H1 (cell line): ENCODE results near the gene TBC1D2. TPM values are rescaled to one million over a fixed set of nuclear protein-coding genes. Genes with fewer than 3 reads are reported as not detected.

Source experiments
- CTCF ChIA-PET: fragments of 300-600 bp; sonication (Branson Sonifier 250); formaldehyde crosslinking; loops from one replicate; lab custom pipeline; 2021; ENCODE audit not compliant: partially characterized antibody; lab: Charles Lee
- POLR2A ChIA-PET: fragments of 300-600 bp; sonication (Branson Sonifier 250); formaldehyde crosslinking; loops from one replicate; lab custom pipeline; 2021; ENCODE audit warnings: inconsistent platforms; ENCODE audit not compliant: partially characterized antibody; lab: Charles Lee
- DNase-seq, 2 experiments: peaks; one replicate each; pipeline versions ENCODE4 v3.0.0 to v3.0.0-alpha.2; 2010 to 2022; ENCODE audit warnings: low spot score in 2 of 2, low read depth in 1 of 2, mixed read lengths in 1 of 2
- FAIRE-seq: peaks from 2 replicates; lab custom pipeline; 2011; peaks lifted over from hg19 to GRCh38; lab: Jason Lieb, UNC
- H2AFZ ChIP-seq: 2 replicates; pipeline ENCODE4 v1.8.1; 2012; ENCODE audit warnings: low read length, inconsistent platforms
- H2AK5ac ChIP-seq: 2 replicates; pipeline ENCODE4 v1.6.1; 2013; ENCODE audit warnings: low read depth, low read length
- H2BK120ac ChIP-seq: replicated peaks from 2 replicates; pipeline ENCODE3; 2013; ENCODE audit warnings: low read depth, low read length, inconsistent platforms
- H2BK12ac ChIP-seq: 2 replicates; pipeline ENCODE4 v1.6.1; 2013; ENCODE audit warnings: low read depth, low read length
- H2BK15ac ChIP-seq: 2 replicates; pipeline ENCODE4 v1.6.1; 2013; ENCODE audit warnings: low read length
- H2BK20ac ChIP-seq: 2 replicates; pipeline ENCODE4 v1.6.1; 2013; ENCODE audit warnings: low read length
- H2BK5ac ChIP-seq: 2 replicates; pipeline ENCODE4 v1.6.1; 2013; ENCODE audit warnings: low read depth, low read length
- H3K14ac ChIP-seq: 2 replicates; pipeline ENCODE4 v1.6.1; 2013; ENCODE audit warnings: inconsistent platforms; ENCODE audit not compliant: insufficient read length
- H3K18ac ChIP-seq: 2 replicates; pipeline ENCODE4 v1.6.1; 2013; ENCODE audit warnings: low read length; ENCODE audit errors: extremely low read depth
- H3K23ac ChIP-seq: 2 replicates; pipeline ENCODE4 v1.6.1; 2013; ENCODE audit warnings: inconsistent platforms; ENCODE audit not compliant: insufficient read length
- H3K23me2 ChIP-seq: 2 replicates; pipeline ENCODE4 v1.6.1; 2013; ENCODE audit warnings: low read depth, low read length
- H3K27ac ChIP-seq: 2 replicates; pipeline ENCODE4 v1.6.1; 2011; ENCODE audit warnings: low read depth, low read length, inconsistent platforms
- H3K27me3 ChIP-seq, 4 experiments: replicated peaks in 1 of 4; 1 replicate in 1 of 4; 2 replicates in 3 of 4; pipeline versions ENCODE4 v1.6.1 to v1.8.1; 2011 to 2013; ENCODE audit warnings: low read length in 3 of 4, mild to moderate bottlenecking in 3 of 4, inconsistent platforms in 2 of 4, mixed read lengths in 2 of 4, moderate library complexity in 1 of 4; ENCODE audit not compliant: control insufficient read depth in 3 of 4, insufficient read depth in 3 of 4; ENCODE audit errors: extremely low read depth in 1 of 4
- H3K36me3 ChIP-seq, 4 experiments: 2 replicates each; pipeline versions ENCODE4 v1.6.1 to v1.8.1; 2011 to 2013; ENCODE audit warnings: mild to moderate bottlenecking in 4 of 4, low read length in 3 of 4, moderate library complexity in 2 of 4, control low read depth in 1 of 4, inconsistent platforms in 1 of 4; ENCODE audit not compliant: insufficient read depth in 4 of 4, control insufficient read depth in 2 of 4
- H3K4ac ChIP-seq: replicated peaks from 2 replicates; pipeline ENCODE3; 2013; ENCODE audit warnings: low read length, low read depth, mixed read lengths, inconsistent platforms; ENCODE audit not compliant: insufficient read length
- H3K4me1 ChIP-seq, 4 experiments: replicated peaks in 1 of 4; 1 replicate in 1 of 4; 2 replicates in 3 of 4; pipeline versions ENCODE4 v1.6.1 to v1.8.1; 2011 to 2013; ENCODE audit warnings: low read length in 3 of 4, inconsistent platforms in 2 of 4, mixed read lengths in 1 of 4; ENCODE audit not compliant: insufficient read depth in 4 of 4, control insufficient read depth in 3 of 4
- H3K4me2 ChIP-seq, 2 experiments: 2 replicates each; pipeline versions ENCODE4 v1.6.1 to v1.8.1; 2011 to 2013; ENCODE audit warnings: low read depth in 2 of 2, low read length in 2 of 2, control low read depth in 1 of 2, inconsistent platforms in 1 of 2, mild to moderate bottlenecking in 1 of 2; ENCODE audit not compliant: insufficient read depth in 1 of 2
- H3K4me3 ChIP-seq, 4 experiments: fragments of 200-600, 300-600 bp in 1 of 4; sonication (generic), shearing (Covaris generic), sonication (Bioruptor Twin) in 1 of 4; 2 replicates each; pipeline versions ENCODE4 v1.5.1 to v1.8.1; 2011 to 2016; ENCODE audit warnings: low read length in 4 of 4, low read depth in 3 of 4, control low read depth in 2 of 4, inconsistent platforms in 2 of 4, mild to moderate bottlenecking in 2 of 4, mixed read lengths in 1 of 4, moderate library complexity in 1 of 4; ENCODE audit not compliant: insufficient read depth in 2 of 4; ENCODE audit errors: extremely low read depth in 1 of 4
- H3K56ac ChIP-seq: replicated peaks from 2 replicates; pipeline ENCODE3; 2013; ENCODE audit warnings: low read depth, mild to moderate bottlenecking, mixed read lengths, low read length, inconsistent platforms; ENCODE audit not compliant: insufficient read length
- H3K79me1 ChIP-seq: 2 replicates; pipeline ENCODE4 v1.6.1; 2013; ENCODE audit warnings: low read depth, low read length, control low read depth
- H3K79me2 ChIP-seq, 2 experiments: 2 replicates each; pipeline versions ENCODE4 v1.6.1 to v1.8.1; 2012 to 2013; ENCODE audit warnings: low read length in 2 of 2, mild to moderate bottlenecking in 2 of 2, inconsistent platforms in 1 of 2; ENCODE audit not compliant: insufficient read depth in 2 of 2, control insufficient read depth in 1 of 2
- H3K9ac ChIP-seq, 4 experiments: replicated peaks in 1 of 4; 1 replicate in 1 of 4; 2 replicates in 3 of 4; pipeline versions ENCODE4 v1.6.1 to v1.8.1; 2011 to 2013; ENCODE audit warnings: low read depth in 3 of 4, low read length in 3 of 4, control low read depth in 2 of 4, mild to moderate bottlenecking in 2 of 4, moderate library complexity in 2 of 4, inconsistent platforms in 1 of 4; ENCODE audit errors: extremely low read depth in 1 of 4
- H3K9me3 ChIP-seq, 2 experiments: 2 replicates each; pipeline versions ENCODE4 v1.6.1 to v1.8.1; 2012 to 2013; ENCODE audit warnings: mild to moderate bottlenecking in 2 of 2, moderate library complexity in 2 of 2, control low read depth in 1 of 2, inconsistent platforms in 1 of 2, low read depth in 1 of 2, low read length in 1 of 2, mixed read lengths in 1 of 2; ENCODE audit not compliant: insufficient read depth in 2 of 2
- H4K20me1 ChIP-seq, 2 experiments: replicated peaks in 1 of 2; 2 replicates each; pipeline versions ENCODE3 to v1.8.1; 2011 to 2013; ENCODE audit warnings: inconsistent platforms in 2 of 2, low read length in 2 of 2, mild to moderate bottlenecking in 1 of 2; ENCODE audit not compliant: insufficient read depth in 2 of 2, control insufficient read depth in 1 of 2
- H4K5ac ChIP-seq: 2 replicates; pipeline ENCODE4 v1.6.1; 2013; ENCODE audit warnings: low read length, low read depth, mixed read lengths, inconsistent platforms; ENCODE audit not compliant: insufficient read length
- H4K8ac ChIP-seq: 2 replicates; pipeline ENCODE4 v1.8.0; 2013; ENCODE audit warnings: mild to moderate bottlenecking, moderate library complexity, low read length, inconsistent platforms; ENCODE audit not compliant: insufficient read depth; ENCODE audit errors: extremely low read depth
- H4K91ac ChIP-seq: replicated peaks from 2 replicates; pipeline ENCODE3; 2013; ENCODE audit warnings: low read length, mixed read lengths, inconsistent platforms; ENCODE audit not compliant: insufficient read length
- CTCF ChIP-seq, 3 experiments: IDR thresholded peaks; 1 replicate in 2 of 3; 2 replicates in 1 of 3; pipeline versions ENCODE4 v1.5.1 to v1.6.1; 2011; ENCODE audit warnings: low read length in 3 of 3, mild to moderate bottlenecking in 3 of 3, inconsistent platforms in 2 of 3, low read depth in 1 of 3, moderate library complexity in 1 of 3; ENCODE audit not compliant: insufficient read depth in 1 of 3; ENCODE audit errors: control extremely low read depth in 1 of 3
- HDAC2 ChIP-seq, 2 experiments: fragments of 300-600 bp in 1 of 2; sonication (generic) in 1 of 2; IDR thresholded peaks; 2 replicates each; pipeline ENCODE4 v1.6.1; 2011 to 2012; ENCODE audit warnings: low read depth in 2 of 2, low read length in 2 of 2, mild to moderate bottlenecking in 2 of 2, moderate library complexity in 2 of 2, borderline replicate concordance in 1 of 2, inconsistent platforms in 1 of 2
- RFX5 ChIP-seq: IDR thresholded peaks from 2 replicates; pipeline ENCODE4 v1.6.1; 2011; ENCODE audit warnings: low read depth, low read length, improper control_type of control experiment, borderline replicate concordance
- SIN3A ChIP-seq, 2 experiments: IDR thresholded peaks in 1 of 2; conservative IDR thresholded peaks in 1 of 2; 2 replicates each; pipeline ENCODE4 v1.6.1; 2011 to 2012; ENCODE audit warnings: low read length in 2 of 2, improper control_type of control experiment in 1 of 2, low read depth in 1 of 2, mild to moderate bottlenecking in 1 of 2
- SIX5 ChIP-seq: IDR thresholded peaks from 2 replicates; pipeline ENCODE4 v1.6.1; 2011; ENCODE audit warnings: mild to moderate bottlenecking, low read depth, low read length
- TBP ChIP-seq: IDR thresholded peaks from 2 replicates; pipeline ENCODE4 v1.6.1; 2011; ENCODE audit warnings: low read depth, low read length, improper control_type of control experiment
- WGBS, 2 experiments: shearing (Covaris generic) in 1 of 2; methylation state at CpG; one replicate each; pipeline versions ENCODE4 v1.1.6 to v1.1.7; 2013 to 2015; ENCODE audit warnings: low lambda C conversion rate in 2 of 2, mixed read lengths in 2 of 2, inconsistent platforms in 1 of 2, low coverage in 1 of 2, missing lambda C conversion rate in 1 of 2; ENCODE audit not compliant: insufficient replicate concordance in 2 of 2, insufficient coverage in 1 of 2, insufficient read length in 1 of 2; ENCODE audit errors: extremely low coverage in 1 of 2, missing lambda C conversion rate in 1 of 2; 5-methylcytosine and 5-hydroxymethylcytosine counted together
- polyA plus RNA-seq, 7 experiments: library from polyadenylated mRNA; depleted of rRNA in 3 of 7; stranded (reverse) in 5 of 7; unstranded in 2 of 7; fragments of >200 nt in 5 of 7; fragments of 200-250 nt in 2 of 7; gene quantifications; 1 replicate in 5 of 7; 2 replicates in 1 of 7; 4 replicates in 1 of 7; pipeline versions ENCODE4 v1.2.1 to v1.2.3, GENCODE V29; 2011 to 2013; ENCODE audit warnings: missing spikeins in 2 of 7, mixed read lengths in 2 of 7
- total RNA-seq: library from RNA; stranded (reverse); fragmentation: NEBNext Ultra II Directional; extraction: Animal tissue kit (Norgen Biotek cat#: 25700); gene quantifications from 2 replicates; pipeline ENCODE4 v1.2.1, GENCODE V29; 2021

The TBC1D2 gene
- total and polyA plus RNA-seq, 2 of the 8 experiments (the other 6 are each of a cell fraction or from before 2014, with no cell fraction given) = 7.4 TPM

- peak within 1 kb of the TSS; percentile 59 for H2BK120ac ChIP-seq
- H2BK15ac ChIP-seq = peak within 1 kb of the TSS; percentile 95; the same call in 1 of the 2 replicates
- H3K4me2 ChIP-seq = peak within 1 kb of the TSS; percentile 68 to 90
- H3K18ac ChIP-seq = peak within 1 kb of the TSS; percentile 97
- H3K23me2 ChIP-seq = peaks cover 13% of the 10 kb centered on the region
- peak within 1 kb of the TSS; percentile 7; the same call in 1 of the 2 replicates for H2AK5ac ChIP-seq
- WGBS, 2 experiments = 1% methylated on average over 41 of the region's 95 CpGs; no CpG with 5 or more reads in 1 of the 2 experiments
- H3K4me3 ChIP-seq = peak within 1 kb of the TSS; percentile 63 to 76 (median 74)
- H4K5ac ChIP-seq = no peak within 1 kb of the TSS
- DNase-seq (peak; percentile 57 to 88), FAIRE-seq (no peak)
- H3K27me3 ChIP-seq = peaks cover 0 to 7% (median 3%) of the 10 kb centered on the region in 4 experiments; a peak in 2 of 7 replicates
- H3K56ac ChIP-seq = peak within 1 kb of the TSS; percentile 18
- ChIA-PET POLR2A (interaction anchor here (0.8 to 2.0 kb wide), 9 partner anchors 10 to 136 kb away, joined by 3 to 6 read pairs (median 3); partner anchors contain the start of genes NANS and TBC1D2), CTCF (interaction anchor here (0.6 to 3.1 kb wide), 37 partner anchors 10 to 582 kb away, joined by 3 to 23 read pairs (median 5); partner anchors contain the start of gene TBC1D2)
- H3K36me3 ChIP-seq = no peaks in the 10 kb centered on the region
- no peaks in the 10 kb centered on the region; a peak in 2 of 4 replicates for H3K79me2 ChIP-seq
- H4K91ac ChIP-seq = peak within 1 kb of the TSS; percentile 88
- peak within 1 kb of the TSS; percentile 78; the same call in 1 of the 2 replicates for H2BK5ac ChIP-seq
- H4K20me1 ChIP-seq = peaks cover 2 to 3% of the 10 kb centered on the region in 2 experiments
- H3K9me3 ChIP-seq = no peaks in the 10 kb centered on the region
- H3K9ac ChIP-seq = peak within 1 kb of the TSS in 2 of 4 experiments; percentile 34 to 53; a peak in 4 of 7 replicates
- H2BK12ac ChIP-seq = peak within 1 kb of the TSS; percentile 90; the same call in 1 of the 2 replicates
- H2BK20ac ChIP-seq = peak within 1 kb of the TSS; percentile 90; the same call in 1 of the 2 replicates
- H3K4me1 ChIP-seq = peaks cover 0 to 16% (median 8%) of the 10 kb centered on the region in 4 experiments; a peak in 6 of 7 replicates
- peaks cover 6% of the 10 kb centered on the region; the same call in 1 of the 2 replicates for H3K79me1 ChIP-seq
- no peak within 1 kb of the TSS for H3K27ac ChIP-seq
- peak within 1 kb of the TSS; percentile 53 for H3K4ac ChIP-seq
- H3K14ac ChIP-seq = no peak within 1 kb of the TSS
- peak within 1 kb of the TSS; percentile 58 for H4K8ac ChIP-seq
- H2AFZ ChIP-seq = peak within 1 kb of the TSS; percentile 38; the same call in 1 of the 2 replicates
- no peak within 1 kb of the TSS for H3K23ac ChIP-seq
- 0 out of 4 replicates have a peak, but pooled peaks of 1 of the 2 experiments have one; percentile 28 for TF ChIP-seq SIN3A (conservative IDR thresholded peaks at IDR 0.05 in 1 of 2, IDR thresholded peaks at IDR 0.05 in 1 of 2; ENCODE audit: low read depth in 1 of 2, low read length in 2 of 2)
- peak; percentile 72 for TF ChIP-seq TBP
- peak; percentile 64 to 76 (median 68) for TF ChIP-seq CTCF (IDR thresholded peaks at IDR 0.05; ENCODE audit: control extremely low read depth in 1 of 3, insufficient read depth in 1 of 3, low read depth in 1 of 3, low read length in 3 of 3)
- TF ChIP-seq HDAC2 (IDR thresholded peaks at IDR 0.05; ENCODE audit: borderline replicate concordance in 1 of 2, low read depth in 2 of 2, low read length in 2 of 2) = peak in 1 of 2 experiments; percentile 51; a peak in 2 of 4 replicates
- no peak for TF ChIP-seq SIX5
- TF ChIP-seq RFX5 = no peak
Observed at GRCh38 chr9:98192503-98193335, 62.7 kb downstream of the TBC1D2 start, which contains the start of gene CORO2A. Gene CORO2A, minus strand, starts transcription at chr9:98192637. Its CDS starts 34,977 bp downstream, at chr9:98157660.
